Measurements from ENCODE around the gene PACSIN2. TPM values are rescaled to one million over a fixed set of nuclear protein-coding genes. Genes with fewer than 3 reads are reported as not detected.

PACSIN2 gene
- total RNA-seq, 5 donors from 2014 or later (not counting 1 experiment from before 2014, with no cell fraction given): 25.9 to 49.0 (median 40.4) TPM

GRCh38 chr22:42942351-42942750 lies 72.6 kb downstream of the PACSIN2 start:
- no peaks in the 10 kb centered on the region for H3K9me3 Mint-ChIP-seq
- Histone ChIP-seq H3K27ac (ENCODE audit: low read length) (no peak overlapping the region), H3K27me3 (replicated peaks in 1 of 2; ENCODE audit: control insufficient read depth in 2 of 2, extremely low read depth in 1 of 2, insufficient read depth in 2 of 2, low read length in 1 of 2) (no peaks in the 10 kb centered on the region), H3K4me1 (ENCODE audit: control insufficient read depth in 1 of 2, extremely low read depth in 1 of 2, insufficient read depth in 2 of 2, low read length in 2 of 2) (peaks cover 1 to 26% of the 10 kb centered on the region in 2 experiments), H3K4me3 (ENCODE audit: control insufficient read depth in 1 of 2, extremely low read depth in 1 of 2, low read length in 1 of 2) (no peak overlapping the region), H3K36me3 (ENCODE audit: control insufficient read depth in 2 of 2, extremely low read depth in 1 of 2, insufficient read depth in 1 of 2, low read length in 1 of 2) (peaks cover 0 to 7% of the 10 kb centered on the region in 2 donors), H3K9me3 (no peaks in the 10 kb centered on the region)
- DNase-seq (no peak), ATAC-seq (replicated peaks in 1 of 4) (no peak)
- ChIA-PET POLR2A (no interaction called here), CTCF (no interaction called here)
- H3K36me3 Mint-ChIP-seq: peaks cover 27% of the 10 kb centered on the region
- no peak overlapping the region for H3K27ac Mint-ChIP-seq
- no peak overlapping the region for H3K4me3 Mint-ChIP-seq
- no CpG with 5 or more reads among the region's 2 CpGs for WGBS (ENCODE audit: insufficient coverage)
- H3K4me1 Mint-ChIP-seq: peaks cover 53 to 61% (median 55%) of the 10 kb centered on the region in 3 donors
- H3K27me3 Mint-ChIP-seq: no peaks in the 10 kb centered on the region

DNA sequence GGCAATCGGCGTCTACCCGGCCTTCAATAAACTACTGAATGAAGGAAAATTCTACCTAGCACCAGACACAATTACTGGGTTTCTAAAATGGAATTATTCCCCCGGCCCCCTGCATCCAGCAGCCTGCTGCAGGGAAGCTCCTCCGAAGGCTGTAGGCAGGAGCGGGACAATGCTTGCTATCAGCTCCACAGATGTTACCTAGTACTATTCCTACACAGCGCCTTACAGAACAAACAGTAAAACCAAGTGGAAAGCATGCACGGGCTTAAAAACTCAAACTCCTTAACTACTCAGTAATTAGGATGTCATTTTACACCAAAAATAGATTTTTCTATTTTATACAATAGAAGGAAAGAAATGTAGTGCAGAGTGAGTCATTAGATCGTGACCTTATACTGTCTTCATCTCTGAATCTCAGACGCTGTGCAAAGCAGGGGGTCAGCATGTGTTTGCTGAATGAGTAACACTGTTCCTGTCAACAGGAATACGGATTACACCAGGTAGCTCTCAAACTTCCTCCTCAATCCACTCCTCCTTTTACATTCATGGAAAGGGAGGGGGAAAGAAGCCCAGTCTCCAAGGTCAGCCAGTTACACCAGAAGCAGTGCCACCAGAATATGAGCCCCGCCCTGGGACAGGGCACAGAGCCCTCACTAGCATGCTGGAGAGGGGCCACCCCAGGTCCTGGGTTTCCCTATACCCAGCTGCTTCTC lies 74.9 kb downstream of the PACSIN2 start:
- Histone ChIP-seq H3K4me1 (ENCODE audit: control insufficient read depth in 1 of 2, extremely low read depth in 1 of 2, insufficient read depth in 2 of 2, low read length in 2 of 2) (peaks cover 4 to 16% of the 10 kb centered on the region in 2 experiments), H3K4me3 (ENCODE audit: control insufficient read depth in 1 of 2, extremely low read depth in 1 of 2, low read length in 1 of 2) (no peak overlapping the region), H3K36me3 (ENCODE audit: control insufficient read depth in 2 of 2, extremely low read depth in 1 of 2, insufficient read depth in 1 of 2, low read length in 1 of 2) (peaks cover 2 to 6% of the 10 kb centered on the region in 2 donors), H3K27me3 (replicated peaks in 1 of 2; ENCODE audit: control insufficient read depth in 2 of 2, extremely low read depth in 1 of 2, insufficient read depth in 2 of 2, low read length in 1 of 2) (no peaks in the 10 kb centered on the region), H3K27ac (ENCODE audit: low read length) (no peak overlapping the region), H3K9me3 (no peaks in the 10 kb centered on the region)
- CTCF ChIA-PET: no interaction called here
- Mint-ChIP-seq H3K27me3 (no peaks in the 10 kb centered on the region), H3K27ac (no peak overlapping the region), H3K4me3 (no peak overlapping the region), H3K9me3 (no peaks in the 10 kb centered on the region), H3K36me3 (peaks cover 15% of the 10 kb centered on the region), H3K4me1 (peaks cover 45 to 57% (median 46%) of the 10 kb centered on the region in 3 donors)
- no peak for ATAC-seq (replicated peaks in 1 of 4)
- DNase-seq: no peak
- POLR2A ChIA-PET: no interaction called here
- WGBS (ENCODE audit: insufficient coverage): 84% methylated on average over 5 of the region's 12 CpGs

- H3K4me1 Mint-ChIP-seq: peaks cover 48 to 60% (median 52%) of the 10 kb centered on the region in 3 donors
Measured at GRCh38 chr22:42939451-42939881, 75.5 kb downstream of the PACSIN2 start.

GRCh38 chr22:42938976-42939375 lies 76.0 kb downstream of the PACSIN2 start:
- H3K4me3 Mint-ChIP-seq: no peak overlapping the region
- no peaks in the 10 kb centered on the region for H3K27me3 Mint-ChIP-seq
- Histone ChIP-seq H3K9me3 (no peaks in the 10 kb centered on the region), H3K36me3 (ENCODE audit: control insufficient read depth in 2 of 2, extremely low read depth in 1 of 2, insufficient read depth in 1 of 2, low read length in 1 of 2) (peaks cover 2 to 7% of the 10 kb centered on the region in 2 donors), H3K4me3 (ENCODE audit: control insufficient read depth in 1 of 2, extremely low read depth in 1 of 2, low read length in 1 of 2) (no peak overlapping the region), H3K27me3 (replicated peaks in 1 of 2; ENCODE audit: control insufficient read depth in 2 of 2, extremely low read depth in 1 of 2, insufficient read depth in 2 of 2, low read length in 1 of 2) (no peaks in the 10 kb centered on the region), H3K4me1 (ENCODE audit: control insufficient read depth in 1 of 2, extremely low read depth in 1 of 2, insufficient read depth in 2 of 2, low read length in 2 of 2) (peaks cover 8 to 25% of the 10 kb centered on the region in 2 experiments), H3K27ac (ENCODE audit: low read length) (no peak overlapping the region)
- H3K9me3 Mint-ChIP-seq: no peaks in the 10 kb centered on the region
- H3K4me1 Mint-ChIP-seq: peaks cover 53 to 65% (median 57%) of the 10 kb centered on the region in 3 donors
- no peak for ATAC-seq (replicated peaks in 1 of 4)
- WGBS (ENCODE audit: insufficient coverage): 87% methylated on average over 3 of the region's 5 CpGs
- DNase-seq: no peak
- ChIA-PET POLR2A (no interaction called here), CTCF (no interaction called here)
- peaks cover 15% of the 10 kb centered on the region for H3K36me3 Mint-ChIP-seq
- H3K27ac Mint-ChIP-seq: no peak overlapping the region

More at GRCh38 chr22:42939451-42939881, 75.5 kb downstream of the PACSIN2 start:
- H3K4me3 Mint-ChIP-seq: no peak overlapping the region
- ChIA-PET POLR2A (no interaction called here), CTCF (no interaction called here)
- H3K4me1 ChIP-seq (ENCODE audit: control insufficient read depth in 1 of 2, extremely low read depth in 1 of 2, insufficient read depth in 2 of 2, low read length in 2 of 2): peaks cover 4 to 21% of the 10 kb centered on the region in 2 experiments
- no peak for DNase-seq
- H3K4me3 ChIP-seq (ENCODE audit: control insufficient read depth in 1 of 2, extremely low read depth in 1 of 2, low read length in 1 of 2): no peak overlapping the region
- H3K36me3 Mint-ChIP-seq: peaks cover 15% of the 10 kb centered on the region
- no peak overlapping the region for H3K27ac Mint-ChIP-seq
- H3K9me3 ChIP-seq: no peaks in the 10 kb centered on the region
- H3K27me3 ChIP-seq (replicated peaks in 1 of 2; ENCODE audit: control insufficient read depth in 2 of 2, extremely low read depth in 1 of 2, insufficient read depth in 2 of 2, low read length in 1 of 2): no peaks in the 10 kb centered on the region
- no peak for ATAC-seq (replicated peaks in 1 of 4)
- H3K27me3 Mint-ChIP-seq: no peaks in the 10 kb centered on the region
- 89% methylated on average over 3 of the region's 7 CpGs for WGBS (ENCODE audit: insufficient coverage)
- no peak overlapping the region for H3K27ac ChIP-seq (ENCODE audit: low read length)
- peaks cover 2 to 7% of the 10 kb centered on the region in 2 donors for H3K36me3 ChIP-seq (ENCODE audit: control insufficient read depth in 2 of 2, extremely low read depth in 1 of 2, insufficient read depth in 1 of 2, low read length in 1 of 2)
- H3K9me3 Mint-ChIP-seq: no peaks in the 10 kb centered on the region

GRCh38 chr22:42938449-42938848 lies 76.5 kb downstream of the PACSIN2 start:
- Mint-ChIP-seq H3K4me1 (peaks cover 58 to 70% (median 62%) of the 10 kb centered on the region in 3 donors), H3K27me3 (no peaks in the 10 kb centered on the region), H3K4me3 (peak overlapping the region in 1 of 3 donors; percentile 20), H3K27ac (no peak overlapping the region), H3K9me3 (no peaks in the 10 kb centered on the region), H3K36me3 (peaks cover 15% of the 10 kb centered on the region)
- 100% methylated on average over 2 of the region's 7 CpGs for WGBS (ENCODE audit: insufficient coverage)
- DNase-seq: no peak
- no peak overlapping the region for H3K4me3 ChIP-seq (ENCODE audit: control insufficient read depth in 1 of 2, extremely low read depth in 1 of 2, low read length in 1 of 2)
- no peaks in the 10 kb centered on the region for H3K27me3 ChIP-seq (replicated peaks in 1 of 2; ENCODE audit: control insufficient read depth in 2 of 2, extremely low read depth in 1 of 2, insufficient read depth in 2 of 2, low read length in 1 of 2)
- ChIA-PET POLR2A (no interaction called here), CTCF (no interaction called here)
- H3K4me1 ChIP-seq (ENCODE audit: control insufficient read depth in 1 of 2, extremely low read depth in 1 of 2, insufficient read depth in 2 of 2, low read length in 2 of 2): peaks cover 8 to 26% of the 10 kb centered on the region in 2 experiments
- H3K9me3 ChIP-seq: no peaks in the 10 kb centered on the region
- ATAC-seq (replicated peaks in 1 of 4): no peak
- peaks cover 2 to 6% of the 10 kb centered on the region in 2 donors for H3K36me3 ChIP-seq (ENCODE audit: control insufficient read depth in 2 of 2, extremely low read depth in 1 of 2, insufficient read depth in 1 of 2, low read length in 1 of 2)
- no peak overlapping the region for H3K27ac ChIP-seq (ENCODE audit: low read length)

DNA sequence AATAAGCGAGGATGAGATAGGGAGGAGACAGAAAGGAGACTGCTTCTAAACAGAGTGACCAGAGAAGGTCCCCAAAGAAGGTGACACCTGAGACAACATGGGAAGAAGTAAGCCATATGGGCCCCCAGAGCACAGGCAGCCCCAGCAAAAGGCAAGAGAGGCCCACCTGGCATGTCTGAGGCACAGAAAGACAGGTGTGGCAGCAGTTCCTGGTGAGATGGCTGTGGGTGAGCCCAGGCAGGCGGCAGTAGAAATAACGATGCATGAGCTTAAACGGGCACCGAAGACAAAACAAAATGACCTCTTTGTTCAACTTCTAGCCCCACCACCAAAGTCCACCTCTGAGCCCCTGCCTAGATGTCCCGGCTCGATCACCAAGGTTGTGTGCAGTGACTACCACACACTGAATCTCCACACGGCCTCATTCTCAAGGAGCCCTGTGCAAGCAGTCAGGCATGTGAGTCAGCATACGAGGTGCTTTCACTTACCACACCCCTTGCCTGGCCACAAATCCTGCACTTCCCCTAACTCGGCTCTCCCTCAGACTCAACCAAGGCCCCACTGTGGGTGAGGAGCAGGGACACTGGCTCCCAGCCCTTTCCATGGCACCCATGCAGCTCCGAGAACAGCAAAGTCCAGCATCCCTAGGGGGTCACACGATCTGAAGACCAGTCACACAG lies 77.6 kb downstream of the PACSIN2 start:
- ChIA-PET CTCF (no interaction called here), POLR2A (no interaction called here)
- Mint-ChIP-seq H3K36me3 (peaks cover 11% of the 10 kb centered on the region), H3K4me1 (peaks cover 66 to 79% (median 67%) of the 10 kb centered on the region in 3 donors), H3K27me3 (no peaks in the 10 kb centered on the region), H3K27ac (no peak overlapping the region), H3K9me3 (no peaks in the 10 kb centered on the region), H3K4me3 (no peak overlapping the region)
- no peak overlapping the region for H3K4me3 ChIP-seq (ENCODE audit: control insufficient read depth in 1 of 2, extremely low read depth in 1 of 2, low read length in 1 of 2)
- H3K27me3 ChIP-seq (replicated peaks in 1 of 2; ENCODE audit: control insufficient read depth in 2 of 2, extremely low read depth in 1 of 2, insufficient read depth in 2 of 2, low read length in 1 of 2): no peaks in the 10 kb centered on the region
- WGBS (ENCODE audit: insufficient coverage): 50% methylated on average over 9 of the region's 12 CpGs
- no peaks in the 10 kb centered on the region for H3K9me3 ChIP-seq
- peak in 8 of 35 experiments; percentile 4 to 35 (median 11) for DNase-seq
- peak; percentile 23 to 68 (median 39) for ATAC-seq (replicated peaks in 1 of 4)
- peaks cover 8 to 30% of the 10 kb centered on the region in 2 experiments for H3K4me1 ChIP-seq (ENCODE audit: control insufficient read depth in 1 of 2, extremely low read depth in 1 of 2, insufficient read depth in 2 of 2, low read length in 2 of 2)
- peaks cover 2 to 3% of the 10 kb centered on the region in 2 donors for H3K36me3 ChIP-seq (ENCODE audit: control insufficient read depth in 2 of 2, extremely low read depth in 1 of 2, insufficient read depth in 1 of 2, low read length in 1 of 2)
- H3K27ac ChIP-seq (ENCODE audit: low read length): no peak overlapping the region

All from T-cell (primary cell).